HepG2 (cell line): ENCODE data around the gene PKNOX2. TPM values are rescaled to one million over a fixed set of nuclear protein-coding genes. Genes with fewer than 3 reads are reported as not detected.
A peak's percentile ranks its signal among the peaks of the same experiment; 100 is the strongest.

Experiments used
- ATAC-seq: fragments of 200-7000 bp; cut with Tn5 transposase; 3 replicates; pipeline ENCODE4 v1.9.1; 2020; ENCODE audit warnings: mild to moderate bottlenecking, moderate library complexity
- BruUV-seq: library from RNA; stranded (reverse); fragments of 400-500 nt; replicated peaks from 2 replicates; lab custom pipeline; 2021; lab: Mats Ljungman, UMichigan
- CTCF ChIA-PET: fragments of 300-600 bp; formaldehyde crosslinking; extraction: SDS; loops from one replicate; lab custom pipeline; 2021; ENCODE audit warnings: low total read pairs, inconsistent platforms, low intra/inter-chr PET ratio; lab: Yijun Ruan, JAX
- POLR2A ChIA-PET: fragments of 350-600 bp; sonication (Branson Sonifier 250); formaldehyde crosslinking; loops from one replicate; lab custom pipeline; 2020; ENCODE audit warnings: antibody characterized with exemption, inconsistent platforms; lab: Yijun Ruan, JAX
- DNase-seq: peaks from one replicate; pipeline ENCODE4 v3.0.0-alpha.2; 2015; ENCODE audit warnings: low spot score
- FAIRE-seq: peaks from 3 replicates; lab custom pipeline; 2011; peaks lifted over from hg19 to GRCh38; lab: Jason Lieb, UNC
- H2AFZ ChIP-seq: one replicate; pipeline ENCODE4 v1.6.1; 2011; ENCODE audit warnings: low read length, inconsistent platforms
- H3K27ac ChIP-seq: fragments of 300-600 bp; 3 replicates; pipeline ENCODE4 v1.8.0; 2011; ENCODE audit warnings: mixed run types, mild to moderate bottlenecking, mixed read lengths, low read length, inconsistent platforms; ENCODE audit not compliant: insufficient read depth; ENCODE audit errors: extremely low read length
- H3K27me3 ChIP-seq, 2 experiments: fragments of 200-600 bp in 1 of 2; 2 replicates in 1 of 2; 3 replicates in 1 of 2; pipeline versions ENCODE4 v1.6.0 to v1.8.0; 2011; ENCODE audit warnings: low read length in 2 of 2, mild to moderate bottlenecking in 2 of 2, moderate library complexity in 2 of 2, inconsistent platforms in 1 of 2; ENCODE audit not compliant: insufficient read depth in 2 of 2, control insufficient read depth in 1 of 2
- H3K36me3 ChIP-seq, 2 experiments: fragments of 200-600 bp in 1 of 2; replicated peaks in 1 of 2; 2 replicates in 1 of 2; 3 replicates in 1 of 2; pipeline versions ENCODE4 v1.5.1 to v1.8.0; 2011; ENCODE audit warnings: low read length in 2 of 2, inconsistent platforms in 1 of 2; ENCODE audit not compliant: insufficient read depth in 2 of 2, control insufficient read depth in 1 of 2
- H3K4me1 ChIP-seq: 2 replicates; pipeline ENCODE4 v1.5.1; 2012; ENCODE audit warnings: low read length, inconsistent platforms; ENCODE audit not compliant: insufficient read depth
- H3K4me2 ChIP-seq: 2 replicates; pipeline ENCODE4 v1.6.0; 2011; ENCODE audit warnings: low read depth, low read length, inconsistent platforms
- H3K4me3 ChIP-seq, 3 experiments: fragments of 200-600 bp in 1 of 3; sonication (generic), shearing (Covaris generic) in 1 of 3; replicated peaks in 1 of 3; 2 replicates each; pipeline ENCODE4 v1.5.1; 2011 to 2016; ENCODE audit warnings: low read length in 3 of 3, inconsistent platforms in 2 of 3, low read depth in 2 of 3, mild to moderate bottlenecking in 2 of 3, control low read depth in 1 of 3, mixed read lengths in 1 of 3; ENCODE audit not compliant: insufficient read depth in 1 of 3
- H3K79me2 ChIP-seq: one replicate; pipeline ENCODE4 v1.6.1; 2011; ENCODE audit warnings: low read length, inconsistent platforms; ENCODE audit not compliant: insufficient read depth
- H3K9ac ChIP-seq: 2 replicates; pipeline ENCODE4 v1.6.0; 2011; ENCODE audit warnings: mild to moderate bottlenecking, low read depth, low read length, inconsistent platforms; ENCODE audit not compliant: insufficient read depth
- H3K9me3 ChIP-seq: 2 replicates; pipeline ENCODE4 v1.5.1; 2012; ENCODE audit warnings: mild to moderate bottlenecking, low read length
- H4K20me1 ChIP-seq: 2 replicates; pipeline ENCODE4 v1.6.0; 2011; ENCODE audit warnings: inconsistent platforms, mild to moderate bottlenecking, low read length, moderate library complexity; ENCODE audit not compliant: insufficient read depth
- E2F1 ChIP-seq: sonication (generic); formaldehyde crosslinking; IDR thresholded peaks from 2 replicates; pipeline ENCODE4 v1.5.0; 2020; ENCODE audit warnings: missing genetic modification reagents
- HNF4A ChIP-seq: sonication (generic); formaldehyde crosslinking; IDR thresholded peaks from 2 replicates; pipeline ENCODE4 v1.4.0; 2020; ENCODE audit warnings: missing genetic modification reagents
- MIER2 ChIP-seq: IDR thresholded peaks from 2 replicates; pipeline ENCODE4 v1.6.1; 2016; ENCODE audit warnings: missing biosample characterization, missing genetic modification reagents
- SALL1 ChIP-seq: sonication (generic); formaldehyde crosslinking; IDR thresholded peaks from 2 replicates; pipeline ENCODE4 v1.8.0; 2022; ENCODE audit warnings: mild to moderate bottlenecking, missing genetic modification reagents
- TIGD3 ChIP-seq: sonication (generic); formaldehyde crosslinking; IDR thresholded peaks from 2 replicates; pipeline ENCODE4 v1.5.1; 2020; ENCODE audit warnings: mild to moderate bottlenecking, missing genetic modification reagents, borderline replicate concordance
- ZBTB44 ChIP-seq: sonication (generic); formaldehyde crosslinking; IDR thresholded peaks from 2 replicates; pipeline ENCODE4 v1.4.0; 2020; ENCODE audit warnings: missing genetic modification reagents
- ZFP41 ChIP-seq: sonication (generic); formaldehyde crosslinking; IDR thresholded peaks from 2 replicates; pipeline ENCODE4 v1.4.0; 2020; ENCODE audit warnings: mild to moderate bottlenecking, missing genetic modification reagents, borderline replicate concordance
- ZHX1 ChIP-seq: sonication (generic); formaldehyde crosslinking; IDR thresholded peaks from 2 replicates; pipeline ENCODE4 v1.8.1; 2022; ENCODE audit warnings: low read depth, mild to moderate bottlenecking, missing genetic modification reagents
- ZMYM3 ChIP-seq: sonication (generic); formaldehyde crosslinking; IDR thresholded peaks from 2 replicates; pipeline ENCODE4 v1.5.1; 2020; ENCODE audit warnings: mild to moderate bottlenecking, missing genetic modification reagents
- ZNF276 ChIP-seq: sonication (generic); formaldehyde crosslinking; IDR thresholded peaks from 2 replicates; pipeline ENCODE4 v1.4.0; 2020; ENCODE audit warnings: mild to moderate bottlenecking, low read depth, missing genetic modification reagents
- WGBS: methylation state at CpG from one replicate; pipeline ENCODE4 v1.1.6; 2017; ENCODE audit warnings: low lambda C conversion rate; 5-methylcytosine and 5-hydroxymethylcytosine counted together
- in situ Hi-C: cut with HindIII; loops from 2 replicates; pipeline ENCODE4 v1.10.0; 2017; ENCODE audit warnings: low pct_unique_long_range_greater_than_20kb; ENCODE audit not compliant: extremely low pct_ligation_motif_present
- intact Hi-C: fragments of 100-400 bp; cut with micrococcal nuclease; formaldehyde crosslinking; loops from one replicate; pipeline ENCODE4 v1.10.0; 2022; ENCODE audit not compliant: unreplicated experiment
- polyA plus RNA-seq, 8 experiments: library from polyadenylated mRNA; depleted of rRNA in 3 of 8; stranded (reverse) in 7 of 8; unstranded in 1 of 8; fragments of >200 nt; fragmentation: Illumina TruSeq in 4 of 8; extraction: Trizol in 4 of 8; gene quantifications; 2 replicates each; pipeline versions ENCODE4 v1.2.1 to v1.2.3, GENCODE V29; 2011 to 2016; ENCODE audit warnings: low read depth in 4 of 8, missing spikeins in 1 of 8, mixed read lengths in 1 of 8; ENCODE audit not compliant: insufficient read depth in 1 of 8
- total RNA-seq, 5 experiments: library from RNA; depleted of rRNA; stranded (reverse); fragments of >200 nt; fragmentation: Illumina TruSeq; extraction: Trizol; gene quantifications; 2 replicates each; pipeline ENCODE4 v1.2.3, GENCODE V29; 2016; ENCODE audit warnings: low read depth in 1 of 5

PKNOX2 gene
- total and polyA plus RNA-seq, 2 of the 13 experiments (the other 11 are each of a cell fraction or from before 2014, with no cell fraction given): not detected

- TF ChIP-seq ZHX1 (CRISPR knock-in tag) (no peak), ZMYM3 (CRISPR knock-in tag) (peak; percentile 18; the same call in 1 of the 2 replicates), ZNF276 (no peak), SALL1 (0 out of 2 replicates have a peak, but pooled peaks have one; percentile 19), ZFP41 (CRISPR knock-in tag) (no peak), MIER2 (CRISPR knock-in tag) (no peak), HNF4A (CRISPR knock-in tag) (peak; percentile 23; the same call in 1 of the 2 replicates)
- TF ChIP-seq, all 625 proteins: peak for 6
Observed at GRCh38 chr11:125457814-125458343, 293.3 kb downstream of the PKNOX2 start (continued).

GRCh38 chr11:125460275-125460674, 295.7 kb downstream of the PKNOX2 start:
- Histone ChIP-seq H3K27me3 (peaks cover 0 to 4% of the 10 kb centered on the region in 2 experiments; a peak in 1 of 5 replicates), H3K79me2 (no peaks in the 10 kb centered on the region), H2AFZ (no peak overlapping the region), H3K36me3 (no peaks in the 10 kb centered on the region), H3K4me1 (peaks cover 9% of the 10 kb centered on the region), H3K9ac (no peak overlapping the region), H4K20me1 (no peaks in the 10 kb centered on the region), H3K4me3 (no peak overlapping the region), H3K4me2 (no peak overlapping the region), H3K9me3 (no peaks in the 10 kb centered on the region), H3K27ac (no peak overlapping the region)
- no TSS peak for BruUV-seq
- intact Hi-C loops: no loop called here
- no peak for DNase-seq
- POLR2A ChIA-PET: no interaction called here
- 14% methylated on average over 5 of the region's 6 CpGs for WGBS
- FAIRE-seq: no peak
- in situ Hi-C loops: no loop called here
- CTCF ChIA-PET: no interaction called here
- no peak for ATAC-seq
- no peak for TF ChIP-seq E2F1 (CRISPR knock-in tag)
- no peak for TF ChIP-seq ZBTB44 (CRISPR knock-in tag)
- TF ChIP-seq TIGD3 (CRISPR knock-in tag): no peak
